Peyer's patch (tissue), 4 donors: Measurements from ENCODE around the gene NUMA1.

Experiments
- POLR2A ChIP-seq, 2 donors: fragments of 450-650 bp; IDR thresholded peaks; one replicate each; pipeline ENCODE4 v1.5.1; 2017; ENCODE audit warnings: antibody characterized with exemption in 2 of 2, mild to moderate bottlenecking in 2 of 2, moderate library complexity in 2 of 2
- TF ChIP-seq, protein P1 (sequence below), 6 experiments: fragments of 450-650 bp in 4 of 6; fragments of 200-600 bp in 2 of 6; sonication (generic) in 1 of 6; IDR thresholded peaks; one replicate each; pipeline ENCODE4 v1.5.1; 2017 to 2019; ENCODE audit warnings: antibody characterized with exemption in 6 of 6, mild to moderate bottlenecking in 3 of 6, moderate library complexity in 1 of 6

- TF ChIP-seq POLR2A (IDR thresholded peaks at IDR 0.05): peak; percentile 51 to 58
- TF ChIP-seq, protein P1, sequence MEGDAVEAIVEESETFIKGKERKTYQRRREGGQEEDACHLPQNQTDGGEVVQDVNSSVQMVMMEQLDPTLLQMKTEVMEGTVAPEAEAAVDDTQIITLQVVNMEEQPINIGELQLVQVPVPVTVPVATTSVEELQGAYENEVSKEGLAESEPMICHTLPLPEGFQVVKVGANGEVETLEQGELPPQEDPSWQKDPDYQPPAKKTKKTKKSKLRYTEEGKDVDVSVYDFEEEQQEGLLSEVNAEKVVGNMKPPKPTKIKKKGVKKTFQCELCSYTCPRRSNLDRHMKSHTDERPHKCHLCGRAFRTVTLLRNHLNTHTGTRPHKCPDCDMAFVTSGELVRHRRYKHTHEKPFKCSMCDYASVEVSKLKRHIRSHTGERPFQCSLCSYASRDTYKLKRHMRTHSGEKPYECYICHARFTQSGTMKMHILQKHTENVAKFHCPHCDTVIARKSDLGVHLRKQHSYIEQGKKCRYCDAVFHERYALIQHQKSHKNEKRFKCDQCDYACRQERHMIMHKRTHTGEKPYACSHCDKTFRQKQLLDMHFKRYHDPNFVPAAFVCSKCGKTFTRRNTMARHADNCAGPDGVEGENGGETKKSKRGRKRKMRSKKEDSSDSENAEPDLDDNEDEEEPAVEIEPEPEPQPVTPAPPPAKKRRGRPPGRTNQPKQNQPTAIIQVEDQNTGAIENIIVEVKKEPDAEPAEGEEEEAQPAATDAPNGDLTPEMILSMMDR (IDR thresholded peaks at IDR 0.05): no peak
Measured at GRCh38 chr11:72080326-72081183, at the start of gene NUMA1, which contains the start of gene LRRC51.
